K562 (cell line): ENCODE data around the gene LRRC10B. TPM values are rescaled to one million over a fixed set of nuclear protein-coding genes. Genes with fewer than 3 reads are reported as not detected.

Experiments
- ATAC-seq: fragments of 200-7000 bp; cut with Tn5 transposase; 3 replicates; pipeline ENCODE4 v1.9.1; 2020; ENCODE audit warnings: moderate library complexity
- BruUV-seq: library from RNA; stranded (reverse); fragments of 400-500 nt; replicated peaks from 2 replicates; lab custom pipeline; 2021; lab: Mats Ljungman, UMichigan
- CTCF ChIA-PET: fragments of 300-600 bp; formaldehyde crosslinking; extraction: SDS; loops from one replicate; lab custom pipeline; 2021; ENCODE audit warnings: low intra/inter-chr PET ratio; lab: Yijun Ruan, JAX
- POLR2A ChIA-PET: fragments of 300-600, 350-650 bp; sonication (Branson Sonifier 250); formaldehyde crosslinking; extraction: SDS; loops from one replicate; lab custom pipeline; 2021; ENCODE audit warnings: antibody characterized with exemption, inconsistent platforms; lab: Yijun Ruan, JAX
- DNase-seq, 4 experiments: peaks; one replicate each; pipeline versions ENCODE4 v3.0.0 to v3.0.0-alpha.2; 2011 to 2018; ENCODE audit warnings: low spot score in 3 of 4, mixed read lengths in 3 of 4; ENCODE audit errors: extremely low read depth in 1 of 4
- FAIRE-seq: peaks from 2 replicates; lab custom pipeline; 2011; peaks lifted over from hg19 to GRCh38; lab: Jason Lieb, UNC
- H2AFZ ChIP-seq: 2 replicates; pipeline ENCODE4 v1.6.0; 2011; ENCODE audit warnings: low read depth, low read length, control low read depth, inconsistent platforms
- H3K27ac ChIP-seq: fragments of 200-600 bp; 3 replicates; pipeline ENCODE4 v1.8.0; 2011; ENCODE audit warnings: low read depth, mild to moderate bottlenecking, control low read depth, inconsistent platforms, low read length, moderate library complexity, mixed read lengths; ENCODE audit errors: extremely low read depth
- H3K27me3 ChIP-seq, 2 experiments: fragments of 300-600 bp in 1 of 2; 2 replicates in 1 of 2; 3 replicates in 1 of 2; pipeline versions ENCODE4 v1.6.0 to v1.8.0; 2011; ENCODE audit warnings: inconsistent platforms in 2 of 2, low read length in 2 of 2, mild to moderate bottlenecking in 1 of 2, mixed read lengths in 1 of 2, moderate library complexity in 1 of 2; ENCODE audit not compliant: control insufficient read depth in 2 of 2, insufficient read depth in 2 of 2
- H3K36me3 ChIP-seq: fragments of 300-600 bp; 3 replicates; pipeline ENCODE4 v1.8.0; 2011; ENCODE audit warnings: mild to moderate bottlenecking, low read length, inconsistent platforms; ENCODE audit not compliant: control insufficient read depth, insufficient read depth
- H3K4me1 ChIP-seq, 2 experiments: fragments of 200-600 bp in 1 of 2; replicated peaks in 1 of 2; 2 replicates in 1 of 2; 3 replicates in 1 of 2; pipeline versions ENCODE4 v1.5.1 to v1.8.0; 2011; ENCODE audit warnings: inconsistent platforms in 2 of 2, low read length in 2 of 2, mild to moderate bottlenecking in 1 of 2, mixed read lengths in 1 of 2, moderate library complexity in 1 of 2; ENCODE audit not compliant: control insufficient read depth in 2 of 2, insufficient read depth in 2 of 2
- H3K4me2 ChIP-seq: 2 replicates; pipeline ENCODE4 v1.6.1; 2011; ENCODE audit warnings: low read length, control low read depth, inconsistent platforms, mixed read lengths; ENCODE audit not compliant: insufficient read depth
- H3K4me3 ChIP-seq: fragments of 200-600 bp; sonication (generic), shearing (Covaris generic); 2 replicates; pipeline ENCODE4 v1.5.1; 2016; ENCODE audit warnings: control low read depth, inconsistent platforms
- H3K79me2 ChIP-seq: fragments of 200-600 bp; 3 replicates; pipeline ENCODE4 v1.8.0; 2011; ENCODE audit warnings: low read length, inconsistent platforms; ENCODE audit not compliant: control insufficient read depth, insufficient read depth
- H3K9ac ChIP-seq, 2 experiments: 2 replicates each; pipeline versions ENCODE4 v1.6.0 to v1.6.1; 2011; ENCODE audit warnings: low read depth in 2 of 2, low read length in 2 of 2, control low read depth in 1 of 2, inconsistent platforms in 1 of 2, mild to moderate bottlenecking in 1 of 2, mixed read lengths in 1 of 2; ENCODE audit not compliant: insufficient read depth in 1 of 2
- H3K9me1 ChIP-seq: one replicate; pipeline ENCODE4 v1.6.0; 2011; ENCODE audit warnings: inconsistent platforms, mild to moderate bottlenecking, low read length, moderate library complexity; ENCODE audit not compliant: control insufficient read depth, insufficient read depth
- H3K9me3 ChIP-seq: replicated peaks from 2 replicates; pipeline ENCODE4 v1.5.1; 2011; ENCODE audit warnings: low read depth, low read length, inconsistent platforms; ENCODE audit not compliant: control insufficient read depth, insufficient read depth
- H4K20me1 ChIP-seq: replicated peaks from 2 replicates; pipeline ENCODE4 v1.6.1; 2011; ENCODE audit warnings: low read length, inconsistent platforms, mixed read lengths; ENCODE audit not compliant: control insufficient read depth, insufficient read depth
- ARHGAP35 ChIP-seq: fragments of 450-650 bp; IDR thresholded peaks from 2 replicates; pipeline ENCODE4 v1.6.1; 2018; ENCODE audit not compliant: partially characterized antibody
- CREB3 ChIP-seq: fragments of 450-650 bp; conservative IDR thresholded peaks from 2 replicates; pipeline ENCODE4 v1.6.1; 2016; ENCODE audit warnings: missing genetic modification characterization, low read depth, mild to moderate bottlenecking, missing compliant biosample characterization, moderate library complexity
- CXXC5 ChIP-seq: fragments of 250-450 bp; sonication (Bioruptor Pico); IDR thresholded peaks from 2 replicates; pipeline ENCODE4 v1.8.0; 2022; ENCODE audit warnings: inconsistent platforms, mild to moderate bottlenecking, moderate library complexity
- DMBX1 ChIP-seq: fragments of 250-450 bp; sonication (Bioruptor Pico); IDR thresholded peaks from 2 replicates; pipeline ENCODE4 v1.8.0; 2022; ENCODE audit warnings: inconsistent platforms, mild to moderate bottlenecking, moderate library complexity, borderline replicate concordance
- EHMT2 ChIP-seq: fragments of 450-650 bp; IDR thresholded peaks from 2 replicates; pipeline ENCODE4 v1.6.1; 2018; ENCODE audit warnings: antibody characterized with exemption
- FIP1L1 ChIP-seq: fragments of 200-400 bp; formaldehyde crosslinking; IDR thresholded peaks from 2 replicates; pipeline ENCODE4 v1.6.1; 2018; ENCODE audit warnings: mild to moderate bottlenecking, low read depth, low read length; ENCODE audit not compliant: poor library complexity, severe bottlenecking
- MTA2 ChIP-seq: fragments of 450-650 bp; IDR thresholded peaks from 2 replicates; pipeline ENCODE4 v1.6.1; 2016; ENCODE audit warnings: low read depth
- PBX2 ChIP-seq, 2 experiments: IDR thresholded peaks in 1 of 2; conservative IDR thresholded peaks in 1 of 2; 2 replicates each; pipeline ENCODE4 v1.6.1; 2016; ENCODE audit warnings: low read depth in 2 of 2, mild to moderate bottlenecking in 1 of 2, missing compliant biosample characterization in 1 of 2, missing genetic modification characterization in 1 of 2, moderate library complexity in 1 of 2
- PKNOX1 ChIP-seq: fragments of 450-650 bp; IDR thresholded peaks from 2 replicates; pipeline ENCODE4 v1.6.1; 2016
- UBTF ChIP-seq, 2 experiments: IDR thresholded peaks; 2 replicates each; pipeline ENCODE4 v1.6.1; 2012; ENCODE audit warnings: improper control_type of control experiment in 2 of 2, low read depth in 2 of 2, low read length in 2 of 2, borderline replicate concordance in 1 of 2
- ZNF121 ChIP-seq: sonication (generic); formaldehyde crosslinking; conservative IDR thresholded peaks from 2 replicates; pipeline ENCODE4 v1.8.0; 2022; ENCODE audit warnings: missing genetic modification reagents
- ZNF175 ChIP-seq: fragments of 200-800 bp; sonication (Bioruptor generic); IDR thresholded peaks from 2 replicates; pipeline ENCODE4 v1.6.1; 2016; ENCODE audit warnings: low read depth, mild to moderate bottlenecking, missing genetic modification characterization, missing compliant biosample characterization
- ZNF584 ChIP-seq: fragments of 200-800 bp; sonication (Bioruptor generic); IDR thresholded peaks from 2 replicates; pipeline ENCODE4 v1.6.1; 2016; ENCODE audit warnings: low read depth, mild to moderate bottlenecking, missing genetic modification characterization, missing compliant biosample characterization
- ZNF644 ChIP-seq: fragments of 200-800 bp; sonication (Bioruptor generic); IDR thresholded peaks from 2 replicates; pipeline ENCODE4 v1.6.1; 2016; ENCODE audit warnings: low read depth, missing genetic modification characterization, missing compliant biosample characterization
- WGBS: fragments of 100-300 bp; shearing (Covaris generic); methylation state at CpG from one replicate; pipeline ENCODE4 v1.1.6; 2016; ENCODE audit warnings: low coverage, mixed read lengths; ENCODE audit not compliant: insufficient coverage; ENCODE audit errors: missing lambda C conversion rate; 5-methylcytosine and 5-hydroxymethylcytosine counted together
- in situ Hi-C: fragments of 300-500 bp; cut with MboI; formaldehyde crosslinking; loops from 4 replicates; pipeline ENCODE4 v1.15.0; 2018; ENCODE audit warnings: inconsistent platforms, mixed read lengths
- intact Hi-C: fragments of 100-400 bp; cut with micrococcal nuclease; formaldehyde crosslinking; loops from 2 replicates; pipeline ENCODE4 v1.14.2; 2022
- polyA plus RNA-seq, 8 experiments: library from polyadenylated mRNA; depleted of rRNA in 4 of 8; stranded (reverse) in 5 of 8; unstranded in 3 of 8; fragments of >200 nt; fragmentation: Nextera tagmentation in 2 of 8; fragmentation: Illumina TruSeq in 1 of 8; extraction: Ambion mirVana in 2 of 8; extraction: Trizol in 1 of 8; gene quantifications; 2 replicates each; pipeline versions ENCODE4 v1.2.1 to v1.2.3, GENCODE V29; 2011 to 2014; ENCODE audit warnings: inconsistent platforms in 1 of 8, missing spikeins in 1 of 8
- total RNA-seq, 7 experiments: library from RNA; depleted of rRNA in 6 of 7; stranded (reverse); fragments of >200 nt in 6 of 7; fragmentation: Illumina TruSeq in 2 of 7; extraction: Trizol in 2 of 7; gene quantifications; 2 replicates each; pipeline versions ENCODE4 v1.2.1 to v1.2.3, GENCODE V29; 2011 to 2021; ENCODE audit warnings: low replicate concordance in 1 of 7

Gene LRRC10B
- total and polyA plus RNA-seq, 9 of the 15 experiments (the other 6 are each of a cell fraction or from before 2014, with no cell fraction given), result 0.11 TPM; not detected in 8

DNA sequence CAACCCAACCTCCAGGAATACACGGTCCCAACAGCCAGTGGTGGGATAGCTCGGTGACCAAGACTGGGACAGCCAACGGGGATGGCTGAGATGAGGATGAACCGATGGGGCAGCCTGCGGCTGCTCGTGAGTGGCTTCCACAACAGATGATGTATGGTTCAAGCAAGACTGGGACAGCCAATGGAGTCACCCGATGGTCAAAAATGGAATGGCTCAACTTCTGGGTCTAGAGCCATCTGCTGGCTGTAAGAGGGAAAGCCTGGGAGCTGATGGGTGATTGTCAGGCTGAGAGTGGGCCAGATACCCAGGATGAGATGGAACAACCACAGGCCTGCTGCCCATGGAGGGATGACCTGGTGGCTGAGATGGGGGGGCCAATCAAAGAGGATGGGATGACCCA lies 36.8 kb downstream of the LRRC10B start:
- peak; percentile 65 for ATAC-seq
- H3K4me3 ChIP-seq, result no peak overlapping the region
- TF ChIP-seq UBTF (IDR thresholded peaks at IDR 0.05; ENCODE audit: borderline replicate concordance in 1 of 2, low read depth in 2 of 2, low read length in 2 of 2) (no peak), PKNOX1 (peak; percentile 26; the same call in 1 of the 2 replicates), FIP1L1 (no peak), PBX2 (CRISPR knock-in tag; IDR thresholded peaks at IDR 0.05; ENCODE audit: low read depth) (no peak), PBX2 (tag; conservative IDR thresholded peaks at IDR 0.05; ENCODE audit: low read depth) (peak; percentile 26; the same call in 1 of the 2 replicates), ZNF121 (CRISPR knock-in tag) (no peak), ARHGAP35 (no peak), CXXC5 (CRISPR knock-in tag) (peak; percentile 35; the same call in 1 of the 2 replicates), EHMT2 (peak; percentile 99), ZNF644 (tag) (peak; percentile 89; the same call in 1 of the 2 replicates), ZNF584 (CRISPR knock-in tag) (peak; percentile 39; the same call in 1 of the 2 replicates), DMBX1 (CRISPR knock-in tag) (peak; percentile 80; the same call in 1 of the 2 replicates), MTA2 (no peak), CREB3 (tag) (peak; percentile 37; the same call in 1 of the 2 replicates), ZNF175 (CRISPR knock-in tag) (0 out of 2 replicates have a peak, but pooled peaks have one; percentile 38)

More for the DNA sequence above, 36.8 kb downstream of the LRRC10B start:
- BruUV-seq, result no TSS peak
- H3K4me2 ChIP-seq, result no peak overlapping the region
- DNase-seq, result peak; percentile 38 to 74 (median 73)
- H3K27me3 ChIP-seq, result peaks cover 6 to 42% of the 10 kb centered on the region in 2 experiments
- H3K36me3 ChIP-seq, result no peaks in the 10 kb centered on the region
- H4K20me1 ChIP-seq, result 0 out of 2 replicates have a peak, but pooled peaks cover 7% of the 10 kb centered on the region
- H3K9ac ChIP-seq, result no peak overlapping the region
- H3K9me1 ChIP-seq, result peaks cover 2% of the 10 kb centered on the region
- H2AFZ ChIP-seq, result no peak overlapping the region
- peak; percentile 67 for FAIRE-seq
- no peaks in the 10 kb centered on the region for H3K9me3 ChIP-seq
- no peak overlapping the region for H3K27ac ChIP-seq
- ChIA-PET CTCF (interaction anchor here (1.1 kb wide), 1 partner anchor 13 kb away, joined by 3 read pairs; no protein-coding TSS in a partner anchor), POLR2A (interaction anchor here (0.5 to 1.3 kb wide), 4 partner anchors 12 to 116 kb away, joined by 3 to 4 read pairs (median 4); partner anchors contain the start of genes CPSF7 and SDHAF2)
- intact Hi-C loops, result no loop called here
- no peaks in the 10 kb centered on the region for H3K79me2 ChIP-seq
- 4% methylated on average over 7 of the region's 7 CpGs for WGBS
- peaks cover 19 to 36% of the 10 kb centered on the region in 2 experiments for H3K4me1 ChIP-seq
- in situ Hi-C loops, result no loop called here
